GM13976 (cell line): ENCODE results near the gene INSIG1.

ENCODE experiments used
- DNase-seq: peaks from one replicate; pipeline ENCODE4 v3.0.0; 2012; ENCODE audit warnings: low spot score
- in situ Hi-C: fragments of 300-500 bp; cut with MboI; formaldehyde crosslinking; loops from one replicate; pipeline ENCODE4 v1.12.0; 2022; ENCODE audit warnings: low sequenced_read_pairs, mixed read lengths, inconsistent platforms; ENCODE audit not compliant: unreplicated experiment
- TF ChIP-seq, protein P1 (sequence below): IDR thresholded peaks from 2 replicates; pipeline ENCODE4 v1.5.1; 2012; ENCODE audit warnings: borderline replicate concordance, mild to moderate bottlenecking; ENCODE audit not compliant: insufficient read depth; ENCODE audit errors: extremely low read depth, missing control alignments, control extremely low read depth

The INSIG1 gene

DNA sequence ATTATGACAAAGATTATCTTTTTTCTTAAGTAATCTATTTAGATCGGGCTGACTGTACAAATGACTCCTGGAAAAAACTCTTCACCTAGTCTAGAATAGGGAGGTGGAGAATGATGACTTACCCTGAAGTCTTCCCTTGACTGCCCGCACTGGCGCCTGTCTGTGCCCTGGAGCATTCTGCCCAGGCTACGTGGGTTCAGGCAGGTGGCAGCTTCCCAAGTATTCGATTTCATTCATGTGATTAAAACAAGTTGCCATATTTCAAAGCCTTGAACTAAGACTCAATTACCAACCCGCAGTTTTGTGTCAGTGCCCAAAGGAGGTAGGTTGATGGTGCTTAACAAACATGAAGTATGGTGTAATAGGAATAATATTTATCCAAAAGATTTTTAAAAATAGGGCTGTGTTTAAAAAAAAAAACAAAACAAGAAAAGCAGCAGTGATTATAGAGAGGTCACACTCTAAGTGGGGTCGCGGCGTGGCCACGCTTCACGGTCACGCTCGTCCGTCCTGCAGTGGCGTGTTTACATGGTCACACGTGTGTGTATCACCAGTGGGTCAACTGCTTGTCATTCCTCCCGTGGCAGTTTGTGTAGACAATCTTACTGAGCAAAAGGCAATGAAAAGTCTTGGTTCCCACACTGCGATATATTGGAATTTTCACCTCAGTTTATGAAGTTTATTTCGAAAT, 10.8 kb downstream of the INSIG1 start:
- in situ Hi-C loops = no loop called here
- no peak for DNase-seq
- TF ChIP-seq, protein P1, sequence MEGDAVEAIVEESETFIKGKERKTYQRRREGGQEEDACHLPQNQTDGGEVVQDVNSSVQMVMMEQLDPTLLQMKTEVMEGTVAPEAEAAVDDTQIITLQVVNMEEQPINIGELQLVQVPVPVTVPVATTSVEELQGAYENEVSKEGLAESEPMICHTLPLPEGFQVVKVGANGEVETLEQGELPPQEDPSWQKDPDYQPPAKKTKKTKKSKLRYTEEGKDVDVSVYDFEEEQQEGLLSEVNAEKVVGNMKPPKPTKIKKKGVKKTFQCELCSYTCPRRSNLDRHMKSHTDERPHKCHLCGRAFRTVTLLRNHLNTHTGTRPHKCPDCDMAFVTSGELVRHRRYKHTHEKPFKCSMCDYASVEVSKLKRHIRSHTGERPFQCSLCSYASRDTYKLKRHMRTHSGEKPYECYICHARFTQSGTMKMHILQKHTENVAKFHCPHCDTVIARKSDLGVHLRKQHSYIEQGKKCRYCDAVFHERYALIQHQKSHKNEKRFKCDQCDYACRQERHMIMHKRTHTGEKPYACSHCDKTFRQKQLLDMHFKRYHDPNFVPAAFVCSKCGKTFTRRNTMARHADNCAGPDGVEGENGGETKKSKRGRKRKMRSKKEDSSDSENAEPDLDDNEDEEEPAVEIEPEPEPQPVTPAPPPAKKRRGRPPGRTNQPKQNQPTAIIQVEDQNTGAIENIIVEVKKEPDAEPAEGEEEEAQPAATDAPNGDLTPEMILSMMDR = no peak

- no peak for DNase-seq
- TF ChIP-seq, protein P1 = no peak
- in situ Hi-C loops = no loop called here
These were observed 11.3 kb downstream of the INSIG1 start for GRCh38 chr7:155309021-155309338.

GRCh38 chr7:155310425-155311114, 12.9 kb downstream of the INSIG1 start:
- TF ChIP-seq, protein P1 = no peak
- in situ Hi-C loops = no loop called here
- DNase-seq = no peak

DNA sequence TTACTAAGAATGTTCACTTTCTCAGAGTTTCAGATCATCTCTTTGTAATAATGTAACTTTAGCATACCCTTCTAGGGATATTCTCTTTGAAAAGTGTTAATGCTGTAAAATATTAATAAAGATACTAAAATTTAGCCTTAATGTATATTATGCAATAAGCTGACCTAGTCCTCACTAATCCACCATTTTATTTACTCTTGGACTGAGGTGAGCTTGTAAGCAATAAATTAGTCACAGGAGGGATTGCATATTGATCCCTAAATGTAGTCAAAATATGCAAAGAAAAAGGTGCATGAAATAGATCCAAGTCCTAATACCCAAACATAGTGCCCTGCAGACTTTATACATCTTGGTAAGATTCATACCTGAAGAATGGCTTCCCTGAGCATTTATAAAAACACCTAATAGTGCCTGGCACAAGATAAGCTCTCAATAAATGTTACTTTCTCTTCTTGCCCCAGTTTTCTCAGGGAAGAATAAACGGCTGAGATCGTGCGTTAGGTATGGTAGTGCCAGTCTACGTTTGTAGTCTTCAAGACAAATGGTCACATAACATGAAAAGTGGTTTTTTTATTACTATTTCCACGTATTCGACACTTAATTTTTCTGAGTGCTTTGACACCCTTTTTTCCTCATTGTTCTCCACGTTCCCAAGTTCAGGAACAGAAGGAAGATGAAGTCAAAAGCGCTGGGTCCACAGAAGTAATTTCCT, 14.3 kb downstream of the INSIG1 start:
- in situ Hi-C loops = no loop called here
- TF ChIP-seq, protein P1 = no peak
- no peak for DNase-seq

DNA sequence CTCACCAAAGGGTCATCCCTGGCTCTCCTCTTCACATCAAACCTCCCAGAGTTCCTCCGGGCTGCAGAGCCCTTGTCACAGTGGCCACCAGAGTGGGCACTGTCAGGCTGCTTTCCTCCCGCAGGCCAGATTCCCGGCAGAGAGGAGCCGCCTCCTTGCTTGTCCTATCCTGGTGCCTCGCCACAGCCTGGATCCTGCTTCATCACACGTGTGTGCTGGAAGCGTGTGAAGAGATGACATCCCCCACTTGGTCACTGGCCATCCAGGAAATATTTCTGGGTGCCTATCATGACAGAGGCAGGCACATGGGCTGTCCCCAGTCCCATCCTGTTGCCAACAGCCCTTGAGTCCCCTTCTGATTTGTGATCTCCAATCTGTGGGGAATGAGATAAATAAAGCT, 15.0 kb downstream of the INSIG1 start:
- DNase-seq = no peak
- in situ Hi-C loops = no loop called here
- TF ChIP-seq, protein P1 = no peak

DNA sequence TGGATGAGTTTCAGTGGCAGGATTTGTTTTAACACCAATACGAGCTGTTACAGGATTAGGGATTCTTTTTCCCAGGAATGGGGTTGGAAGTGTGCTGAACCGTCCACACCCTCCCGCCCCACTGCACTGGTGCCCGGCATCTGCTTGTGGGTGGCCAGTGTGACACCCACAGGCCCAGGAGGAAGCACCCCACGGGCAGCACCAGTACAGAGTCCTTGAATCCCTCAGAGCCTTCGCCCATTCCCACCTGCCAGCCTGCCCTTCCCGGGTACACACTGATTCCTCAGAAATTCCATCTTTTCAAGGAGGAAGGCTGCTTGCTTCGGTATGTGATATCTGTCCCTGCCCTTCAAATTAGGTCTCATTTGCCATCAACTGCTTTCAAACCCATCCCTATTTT, 15.4 kb downstream of the INSIG1 start:
- TF ChIP-seq, protein P1 = no peak
- in situ Hi-C loops = no loop called here
- DNase-seq = no peak
